Muscle layer of duodenum (tissue), 2 donors: ENCODE measurements around the gene TTC39C.
"Not testable (repeated sequence)": the region's sequence is repeated elsewhere in the genome, so short reads cannot be mapped to it uniquely, and the experiment has no call there.

ENCODE experiments used
- H3K27ac ChIP-seq: one replicate; pipeline ENCODE4 v1.7.0; 2013; ENCODE audit warnings: mild to moderate bottlenecking, low read length
- H3K27me3 ChIP-seq: one replicate; pipeline ENCODE4 v1.7.0; 2013; ENCODE audit warnings: low read depth, mild to moderate bottlenecking, control low read depth, low read length
- H3K36me3 ChIP-seq, 2 donors: one replicate each; pipeline ENCODE4 v1.7.0; 2013; ENCODE audit warnings: low read length in 2 of 2, control low read depth in 1 of 2, mild to moderate bottlenecking in 1 of 2; ENCODE audit not compliant: insufficient read depth in 2 of 2, control insufficient read depth in 1 of 2
- H3K4me1 ChIP-seq, 2 donors: one replicate each; pipeline ENCODE4 v1.7.0; 2013; ENCODE audit warnings: low read length in 2 of 2, mild to moderate bottlenecking in 2 of 2, control low read depth in 1 of 2, moderate library complexity in 1 of 2; ENCODE audit not compliant: insufficient read depth in 2 of 2, control insufficient read depth in 1 of 2
- H3K4me3 ChIP-seq, 2 donors: one replicate each; pipeline ENCODE4 v1.7.0; 2013; ENCODE audit warnings: low read length in 2 of 2, low read depth in 1 of 2, mild to moderate bottlenecking in 1 of 2
- H3K9me3 ChIP-seq, 2 donors: one replicate each; pipeline ENCODE4 v1.7.0; 2013; ENCODE audit warnings: low read length in 2 of 2, control low read depth in 1 of 2, mild to moderate bottlenecking in 1 of 2; ENCODE audit not compliant: control insufficient read depth in 1 of 2
- donor health status: healthy.

The TTC39C gene

DNA sequence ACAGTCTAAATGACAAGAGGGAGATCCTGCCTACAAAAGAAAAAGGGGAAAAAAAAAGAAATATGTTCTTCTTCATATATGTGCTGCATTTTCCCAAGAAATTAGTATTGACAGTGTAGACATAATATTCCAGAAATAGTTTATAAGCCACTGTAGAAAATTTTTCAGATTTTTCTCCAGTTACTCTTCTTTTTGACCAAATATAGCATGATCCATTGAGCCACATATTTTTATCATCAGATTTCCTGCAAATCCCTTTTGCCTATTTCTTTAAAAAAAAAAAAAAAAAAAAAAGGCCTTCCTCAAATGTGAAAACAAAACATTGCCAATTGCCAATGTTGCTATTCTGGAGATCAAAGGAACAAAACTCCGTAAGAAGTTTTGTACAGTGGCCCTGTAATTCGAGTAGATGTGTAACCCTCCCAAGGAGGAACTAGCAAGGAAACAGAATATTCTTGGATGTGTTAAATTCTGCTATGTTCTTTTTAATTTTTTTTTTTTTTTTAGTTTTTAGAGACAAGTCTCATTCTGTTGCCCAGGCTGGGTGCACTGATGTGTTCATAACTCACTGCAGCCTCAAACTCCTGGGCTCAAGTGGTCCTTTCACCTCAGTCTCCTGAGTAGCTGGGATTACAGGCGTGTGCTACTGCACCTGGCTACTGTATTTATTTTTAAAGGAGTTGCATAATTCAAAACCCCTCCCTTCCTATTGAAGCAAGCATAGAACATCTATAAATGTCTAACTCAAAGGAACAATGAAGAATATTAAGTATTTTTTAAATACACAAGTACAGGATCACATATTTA, 111.8 kb downstream of the TTC39C start:
- H3K36me3 ChIP-seq = peaks cover 8% of the 10 kb centered on the region in 2 donors
- no peak overlapping the region for H3K4me3 ChIP-seq
- no peak overlapping the region for H3K27ac ChIP-seq
- no peaks in the 10 kb centered on the region for H3K27me3 ChIP-seq
- no peaks in the 10 kb centered on the region for H3K9me3 ChIP-seq
- no peaks in the 10 kb centered on the region for H3K4me1 ChIP-seq

DNA sequence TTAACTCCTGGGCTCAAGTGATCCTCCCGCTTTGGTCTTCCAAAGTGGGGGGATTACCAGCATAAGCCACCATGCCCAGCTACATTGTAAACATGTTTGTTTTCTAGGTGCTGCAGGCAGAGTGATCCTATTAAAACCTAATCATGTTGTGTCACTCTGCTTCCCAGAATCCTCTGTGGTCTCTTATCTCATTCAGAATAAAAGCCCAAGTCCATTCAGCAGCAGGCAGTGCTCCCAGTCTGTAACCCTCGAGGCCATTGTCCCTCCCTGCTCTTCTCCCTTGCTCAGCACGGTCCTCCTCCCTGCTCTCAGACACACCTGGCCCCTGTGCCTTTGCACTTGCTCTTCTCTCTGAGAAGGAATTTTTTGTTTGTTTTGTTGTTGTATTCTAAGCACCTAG, 113.2 kb downstream of the TTC39C start:
- Histone ChIP-seq H3K9me3 (no peaks in the 10 kb centered on the region), H3K36me3 (peaks cover 5 to 13% of the 10 kb centered on the region in 2 donors), H3K27me3 (no peaks in the 10 kb centered on the region), H3K4me3 (no peak overlapping the region), H3K4me1 (no peaks in the 10 kb centered on the region), H3K27ac (no peak overlapping the region)

DNA sequence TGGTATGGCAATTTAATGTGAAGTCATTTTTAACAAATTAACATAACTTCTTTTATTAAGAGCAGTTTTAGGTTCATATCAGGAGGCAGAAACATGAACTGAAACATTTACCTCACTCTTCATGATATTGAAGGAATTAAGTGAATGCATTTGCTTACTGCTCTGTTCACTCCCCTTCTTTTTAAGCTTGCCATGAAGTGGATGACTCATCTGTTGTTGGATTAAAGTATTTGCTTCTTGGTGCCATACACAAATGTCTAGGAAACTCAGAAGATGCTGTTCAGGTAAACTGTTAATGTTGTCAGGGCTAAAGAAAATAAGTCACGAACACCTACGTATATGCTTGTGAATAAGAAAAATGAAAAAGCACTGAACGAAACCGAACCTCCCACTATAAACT, 114.1 kb downstream of the TTC39C start:
- peaks cover 5 to 17% of the 10 kb centered on the region in 2 donors for H3K36me3 ChIP-seq

DNA sequence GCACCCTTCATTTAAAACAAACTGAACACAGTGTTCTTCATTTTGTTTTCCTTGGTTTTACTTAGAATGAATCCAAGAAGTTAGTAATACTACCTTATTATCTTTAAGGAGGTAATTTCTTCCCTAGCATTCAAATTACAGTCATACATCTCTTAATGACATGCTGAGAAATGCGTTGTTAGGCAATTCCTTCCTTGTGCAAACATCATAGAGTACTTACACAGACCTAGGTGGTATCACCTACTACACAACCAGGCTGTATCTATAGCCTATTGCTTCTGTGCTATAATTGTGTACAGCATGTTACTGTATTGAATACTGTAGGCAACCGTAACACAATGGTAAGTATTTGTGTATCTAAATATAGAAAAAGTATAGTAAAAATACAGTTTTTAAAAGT, 115.9 kb downstream of the TTC39C start:
- no peak overlapping the region for H3K4me3 ChIP-seq
- no peaks in the 10 kb centered on the region for H3K9me3 ChIP-seq
- no peaks in the 10 kb centered on the region for H3K4me1 ChIP-seq
- H3K36me3 ChIP-seq = peaks cover 0 to 17% of the 10 kb centered on the region in 2 donors
- no peaks in the 10 kb centered on the region for H3K27me3 ChIP-seq
- no peak overlapping the region for H3K27ac ChIP-seq

More for the DNA sequence above, 114.1 kb downstream of the TTC39C start:
- Histone ChIP-seq H3K27me3 (no peaks in the 10 kb centered on the region), H3K4me1 (no peaks in the 10 kb centered on the region), H3K27ac (no peak overlapping the region), H3K9me3 (no peaks in the 10 kb centered on the region), H3K4me3 (no peak overlapping the region)

DNA sequence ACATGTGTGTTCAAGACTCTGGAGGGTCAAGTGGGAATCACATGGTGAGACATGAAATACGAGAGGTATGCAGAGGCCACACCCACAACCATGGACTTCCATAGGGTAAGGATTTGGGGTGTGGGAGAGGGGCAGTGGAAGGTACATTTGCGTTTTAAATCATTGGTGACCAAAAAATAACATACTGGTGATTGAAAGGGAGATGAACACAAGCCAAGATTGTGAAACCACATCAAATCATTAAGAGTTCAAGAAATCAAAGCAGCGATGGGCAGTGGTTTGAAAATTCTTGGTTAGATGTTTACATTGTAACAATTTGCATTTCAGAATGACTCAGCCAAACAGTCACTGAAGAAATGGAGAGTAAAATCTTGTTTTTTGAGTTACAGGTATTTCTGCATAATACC, 122.4 kb downstream of the TTC39C start:
- Histone ChIP-seq H3K4me3 (no peak overlapping the region), H3K4me1 (no peaks in the 10 kb centered on the region), H3K27me3 (no peaks in the 10 kb centered on the region), H3K27ac (no peak overlapping the region), H3K9me3 (no peaks in the 10 kb centered on the region), H3K36me3 (peaks cover 0 to 8% of the 10 kb centered on the region in 2 donors)

DNA sequence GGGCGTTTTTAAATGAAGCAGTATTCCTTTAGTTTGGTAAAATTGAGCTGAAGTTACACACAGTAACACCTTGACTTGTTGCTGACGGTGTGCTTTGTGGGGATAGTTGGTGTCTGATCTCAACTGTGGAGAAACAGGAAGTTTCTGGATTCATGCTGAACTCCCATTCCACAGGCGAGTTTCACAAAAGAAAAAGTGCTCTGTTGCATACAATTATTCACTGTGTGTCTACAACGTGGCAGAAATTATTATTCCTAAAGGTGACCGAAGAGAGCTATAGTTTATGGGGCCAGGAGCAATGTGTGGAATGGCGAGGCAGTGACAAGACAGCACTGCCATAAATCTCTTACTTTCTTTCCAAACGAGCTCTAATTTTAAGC, 123.8 kb downstream of the TTC39C start:
- Histone ChIP-seq H3K9me3 (no peaks in the 10 kb centered on the region), H3K4me1 (no peaks in the 10 kb centered on the region), H3K4me3 (peak overlapping the region; percentile 65 to 80), H3K27ac (peak overlapping the region; percentile 40), H3K36me3 (no peaks in the 10 kb centered on the region), H3K27me3 (no peaks in the 10 kb centered on the region)

DNA sequence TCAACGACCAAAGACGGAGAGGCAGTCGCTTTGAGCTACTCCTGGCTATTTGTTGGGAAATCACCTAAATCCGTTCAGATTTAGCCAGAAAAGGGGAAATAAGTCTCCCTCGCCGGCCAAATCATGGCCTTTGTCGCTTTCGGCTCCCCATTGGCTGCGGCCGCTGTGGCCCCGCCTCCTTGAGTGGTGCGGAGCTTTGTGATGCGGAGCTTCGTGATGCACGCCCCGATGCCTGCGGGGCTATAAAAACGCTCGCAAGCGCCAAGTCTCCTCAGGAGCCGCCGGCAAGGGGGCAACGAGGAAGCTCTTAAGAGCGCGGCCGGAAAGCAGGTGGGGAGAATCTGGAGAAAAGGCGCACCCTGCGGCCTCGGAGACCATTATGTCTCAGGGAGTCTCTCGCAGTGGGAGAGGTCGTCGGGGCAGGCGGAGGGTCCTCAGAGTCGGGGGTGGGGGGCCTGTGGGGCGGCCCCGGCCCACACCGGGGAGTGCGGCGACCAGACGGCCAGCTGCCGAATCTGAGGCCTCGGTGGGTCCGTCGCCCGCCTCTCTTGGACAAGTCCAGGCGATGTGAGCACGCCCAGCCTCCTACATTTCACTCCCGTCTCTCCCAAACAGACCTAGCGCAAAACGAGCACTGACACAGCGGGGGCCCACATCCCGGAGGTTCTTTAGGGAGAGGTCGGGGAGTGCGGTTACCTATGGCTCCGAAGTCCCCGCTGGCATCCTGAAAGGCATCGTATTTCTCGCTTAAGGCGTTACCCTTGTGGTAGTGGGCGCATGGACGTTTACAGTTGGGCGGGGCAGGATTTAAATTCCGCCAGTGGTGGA, 124.4 kb downstream of the TTC39C start, which contains the start of gene CABYR:
Gene CABYR (plus strand): TSS at position 274 of the 828 bp plus-strand sequence. CDS start 4,053 bp downstream, outside the sequence.
- Histone ChIP-seq H3K36me3 (no peaks in the 10 kb centered on the region), H3K4me3 (peak within 1 kb of the TSS; percentile 65 to 80), H3K4me1 (no peaks in the 10 kb centered on the region), H3K27ac (peak within 1 kb of the TSS; percentile 40), H3K9me3 (no peaks in the 10 kb centered on the region), H3K27me3 (no peaks in the 10 kb centered on the region)

DNA sequence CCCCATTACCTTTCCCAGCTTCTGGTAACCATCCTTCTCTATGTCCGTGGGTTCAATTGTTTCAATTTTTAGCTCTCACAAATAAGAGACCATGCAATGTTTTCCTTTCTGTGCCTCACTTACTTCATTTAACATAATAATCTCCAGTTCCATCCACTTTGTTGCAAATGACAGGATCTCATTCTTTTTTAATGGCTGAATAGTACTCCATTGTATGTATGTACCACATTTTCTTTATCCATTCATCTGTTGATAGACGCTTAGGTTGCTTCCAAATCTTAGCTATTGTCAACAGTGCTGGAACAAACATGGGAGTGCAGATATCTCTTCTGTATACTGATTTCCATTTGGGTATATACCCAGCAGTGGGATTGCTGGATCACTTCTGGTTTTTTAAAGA, 126.1 kb downstream of the TTC39C start:
- Histone ChIP-seq H3K36me3 (no peaks in the 10 kb centered on the region), H3K27me3 (no peaks in the 10 kb centered on the region), H3K9me3 (no peaks in the 10 kb centered on the region), H3K4me1 (no peaks in the 10 kb centered on the region), H3K27ac (no peak overlapping the region), H3K4me3 (no peak overlapping the region)

DNA sequence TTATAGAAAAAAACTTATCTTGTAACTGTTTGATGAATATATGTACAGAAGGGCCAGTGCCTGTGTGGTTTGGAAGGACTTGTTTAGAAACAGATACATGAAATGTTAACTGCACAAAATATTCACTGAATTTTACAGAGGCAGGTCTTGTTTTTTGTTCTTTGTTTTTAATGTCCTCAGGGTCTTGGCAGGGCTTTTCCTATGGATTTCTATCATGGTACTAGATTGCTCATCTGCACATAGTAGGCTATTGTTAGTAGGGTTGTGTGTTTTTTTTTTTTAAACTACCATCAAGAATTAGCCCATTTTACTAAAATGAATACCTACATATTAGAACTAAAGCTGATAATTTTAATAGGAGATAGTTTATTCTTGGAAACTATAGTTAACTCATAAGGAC, 127.8 kb downstream of the TTC39C start:
- Histone ChIP-seq H3K4me3 (no peak overlapping the region), H3K9me3 (no peaks in the 10 kb centered on the region), H3K27me3 (no peaks in the 10 kb centered on the region), H3K36me3 (no peaks in the 10 kb centered on the region), H3K4me1 (no peaks in the 10 kb centered on the region), H3K27ac (no peak overlapping the region)

DNA sequence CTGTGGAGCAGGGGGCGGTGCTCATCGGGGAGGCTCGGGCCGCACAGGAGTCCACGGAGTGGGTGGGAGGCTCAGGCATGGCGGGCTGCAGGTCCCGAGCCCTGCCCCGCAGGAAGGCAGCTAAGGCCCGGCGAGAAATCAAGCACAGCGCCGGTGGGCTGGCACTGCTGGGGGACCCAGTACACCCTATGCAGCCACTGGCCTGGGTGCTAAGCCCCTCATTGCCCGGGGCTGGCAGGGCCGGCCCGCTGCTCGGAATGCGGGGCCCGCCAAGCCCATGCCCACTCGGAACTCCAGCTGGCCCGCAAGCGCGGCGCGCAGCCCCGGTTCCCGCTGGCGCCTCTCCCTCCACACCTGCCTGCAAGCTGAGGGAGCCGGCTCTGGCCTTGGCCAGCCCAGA, 135.0 kb downstream of the TTC39C start:
- not testable (repeated sequence) for H3K27me3 ChIP-seq, H3K4me1 ChIP-seq, H3K9me3 ChIP-seq, H3K4me3 ChIP-seq, H3K27ac ChIP-seq
- H3K36me3 ChIP-seq = peaks cover 0 to 13% of the 10 kb centered on the region in 2 donors

DNA sequence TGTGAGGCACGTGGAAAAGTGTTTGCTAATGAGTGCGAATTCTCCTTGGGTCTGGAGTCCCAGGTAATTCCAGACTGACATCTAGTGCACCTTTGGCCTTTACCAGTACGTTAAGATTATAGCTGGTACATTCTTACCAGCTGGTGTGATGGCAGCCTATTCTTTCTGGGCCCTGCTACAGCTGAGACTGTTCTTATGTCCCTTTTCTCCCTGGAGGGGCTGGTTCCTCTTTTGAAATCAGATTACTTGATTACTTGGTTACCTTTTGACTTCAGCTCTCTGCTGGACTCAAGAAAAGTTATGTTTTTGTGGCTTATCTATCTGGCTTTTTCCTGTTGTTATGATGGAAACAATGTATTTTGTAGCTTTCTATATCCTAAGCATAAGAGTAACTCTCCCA, 138.8 kb downstream of the TTC39C start:
- H3K9me3 ChIP-seq = no peaks in the 10 kb centered on the region
- H3K27ac ChIP-seq = no peak overlapping the region
- H3K27me3 ChIP-seq = no peaks in the 10 kb centered on the region
- H3K4me3 ChIP-seq = no peak overlapping the region
- no peaks in the 10 kb centered on the region for H3K4me1 ChIP-seq
- peaks cover 19 to 36% of the 10 kb centered on the region in 2 donors for H3K36me3 ChIP-seq
